GM23338 (cell line): ENCODE measurements around the gene PAMR1. TPM values are rescaled to one million over a fixed set of nuclear protein-coding genes. Genes with fewer than 3 reads are reported as not detected.
A peak's percentile ranks its signal among the peaks of the same experiment; 100 is the strongest.

Source experiments
- ATAC-seq: fragments of 200-7000 bp; cut with Tn5 transposase; 3 replicates; pipeline ENCODE4 v1.9.1; 2020
- DNase-seq: peaks from one replicate; pipeline ENCODE4 v3.0.0-alpha.2; 2015; ENCODE audit warnings: low spot score
- H2AFZ ChIP-seq: fragments of 200-600 bp; sonication (generic); 2 replicates; pipeline ENCODE4 v1.8.0; 2016; ENCODE audit warnings: antibody characterized with exemption, mild to moderate bottlenecking, moderate library complexity
- H3F3A ChIP-seq: fragments of 200-600 bp; sonication (generic); replicated peaks from 2 replicates; pipeline ENCODE4 v1.8.0; 2017; ENCODE audit warnings: antibody characterized with exemption, mixed run types, low read depth
- H3K27ac ChIP-seq: fragments of 200-600 bp; sonication (generic); 2 replicates; pipeline ENCODE4 v1.6.1; 2016; ENCODE audit warnings: low read depth
- H3K27me3 ChIP-seq: fragments of 200-600 bp; sonication (generic); 2 replicates; pipeline ENCODE4 v1.8.0; 2016; ENCODE audit warnings: mild to moderate bottlenecking, mixed run types, moderate library complexity; ENCODE audit not compliant: insufficient read depth
- H3K36me3 ChIP-seq: fragments of 200-600 bp; sonication (generic); 2 replicates; pipeline ENCODE4 v1.8.0; 2016; ENCODE audit warnings: mild to moderate bottlenecking; ENCODE audit not compliant: insufficient read depth
- H3K4me1 ChIP-seq: fragments of 200-600 bp; sonication (generic); 2 replicates; pipeline ENCODE4 v1.8.0; 2016; ENCODE audit warnings: mild to moderate bottlenecking, moderate library complexity; ENCODE audit not compliant: insufficient read depth
- H3K4me2 ChIP-seq: fragments of 200-600 bp; sonication (generic); 2 replicates; pipeline ENCODE4 v1.7.1; 2017; ENCODE audit warnings: mixed run types
- H3K4me3 ChIP-seq: fragments of 200-600 bp; sonication (generic); 2 replicates; pipeline ENCODE4 v1.6.1; 2016; ENCODE audit warnings: mixed run types
- H3K79me2 ChIP-seq: fragments of 200-600 bp; sonication (generic); replicated peaks from 2 replicates; pipeline ENCODE4 v1.8.0; 2017; ENCODE audit warnings: mild to moderate bottlenecking; ENCODE audit not compliant: insufficient read depth
- H3K9me2 ChIP-seq: fragments of 200-600 bp; sonication (generic); 2 replicates; pipeline ENCODE4 v1.8.0; 2017; ENCODE audit not compliant: insufficient read depth
- H4K20me1 ChIP-seq: fragments of 200-600 bp; sonication (generic); replicated peaks from 2 replicates; pipeline ENCODE4 v1.8.0; 2017; ENCODE audit warnings: mild to moderate bottlenecking; ENCODE audit not compliant: insufficient read depth
- H3K27ac Mint-ChIP-seq: 2 replicates; pipeline ENCODE4 v1.8.0; 2020; ENCODE audit warnings: inconsistent platforms, mild to moderate bottlenecking, moderate library complexity, mixed read lengths
- H3K27me3 Mint-ChIP-seq: 3 replicates; pipeline ENCODE4 v1.8.0; 2022; ENCODE audit warnings: low read depth, mild to moderate bottlenecking, moderate library complexity, mixed read lengths, inconsistent platforms; ENCODE audit not compliant: insufficient read depth, poor library complexity
- H3K36me3 Mint-ChIP-seq: 3 replicates; pipeline ENCODE4 v1.8.0; 2021; ENCODE audit warnings: low read depth, mild to moderate bottlenecking, inconsistent platforms, moderate library complexity, mixed read lengths
- H3K4me1 Mint-ChIP-seq: 3 replicates; pipeline ENCODE4 v1.8.0; 2020; ENCODE audit warnings: mild to moderate bottlenecking, inconsistent platforms, mixed read lengths
- H3K4me3 Mint-ChIP-seq: 3 replicates; pipeline ENCODE4 v1.8.0; 2021; ENCODE audit warnings: moderate library complexity, mild to moderate bottlenecking, inconsistent platforms, mixed read lengths
- H3K9me3 Mint-ChIP-seq: 3 replicates; pipeline ENCODE4 v1.8.0; 2020; ENCODE audit warnings: moderate library complexity, mild to moderate bottlenecking, inconsistent platforms, mixed read lengths
- POLR2AphosphoS5 ChIP-seq: IDR thresholded peaks from 2 replicates; pipeline ENCODE4 v1.6.1; 2016; ENCODE audit warnings: antibody characterized with exemption, low read depth
- polyA plus RNA-seq: library from polyadenylated mRNA; unstranded; fragments of >200 nt; fragmentation: Nextera tagmentation; extraction: Ambion mirVana; gene quantifications from 2 replicates; pipeline ENCODE4 v1.2.1, GENCODE V29; 2016
- total RNA-seq: library from RNA; depleted of rRNA; stranded (reverse); fragments of >200 nt; shearing (Covaris generic); gene quantifications from 2 replicates; pipeline ENCODE4 v1.2.3, GENCODE V29; 2014
- TF ChIP-seq, protein P1 (sequence below): IDR thresholded peaks from 2 replicates; pipeline ENCODE4 v1.6.1; 2016; ENCODE audit warnings: antibody characterized with exemption
- TF ChIP-seq, protein P2 (sequence below), 2 experiments: fragments of 200-600 bp in 1 of 2; sonication (generic) in 1 of 2; conservative IDR thresholded peaks; 2 replicates each; pipeline versions ENCODE4 v1.5.1 to v1.6.1; 2016 to 2017; ENCODE audit warnings: antibody characterized with exemption in 2 of 2, low read depth in 2 of 2, mild to moderate bottlenecking in 2 of 2, moderate library complexity in 1 of 2
- TF ChIP-seq, protein P3 (sequence below): IDR thresholded peaks from one replicate; pipeline ENCODE4 v1.6.1; 2018; ENCODE audit warnings: antibody characterized with exemption; ENCODE audit not compliant: unreplicated experiment

Gene PAMR1
- total and polyA plus RNA-seq, 2 experiments from 2014 or later, result 1.6 to 3.1 TPM

DNA sequence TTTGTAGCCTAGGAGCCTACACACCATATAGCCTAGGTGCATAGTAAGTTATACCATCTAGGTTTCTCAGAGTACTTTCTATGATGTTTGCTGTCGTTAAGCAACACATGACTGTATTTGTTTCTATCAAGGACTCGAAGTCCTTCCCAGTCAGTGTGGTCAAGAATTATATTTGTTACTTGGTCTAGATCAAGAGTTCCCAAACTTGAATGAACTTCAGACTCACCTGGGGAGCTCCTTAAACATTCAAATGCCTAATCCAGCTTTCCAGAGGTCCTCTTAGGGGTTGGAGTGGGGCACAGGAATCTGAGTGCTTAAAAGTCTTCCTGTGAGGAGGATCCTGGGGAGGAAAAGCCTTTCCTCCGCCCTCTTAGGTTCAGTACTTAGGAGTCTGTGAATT is 41.5 kb upstream of the PAMR1 start:
- no peaks in the 10 kb centered on the region for H3F3A ChIP-seq
- no peak overlapping the region for H3K27ac ChIP-seq
- Mint-ChIP-seq H3K36me3 (no peaks in the 10 kb centered on the region; the same call in 2 of the 3 replicates), H3K27ac (no peak overlapping the region), H3K9me3 (peaks cover 10% of the 10 kb centered on the region; the same call in 2 of the 3 replicates), H3K4me1 (no peaks in the 10 kb centered on the region; the same call in 2 of the 3 replicates), H3K4me3 (no peak overlapping the region), H3K27me3 (no peaks in the 10 kb centered on the region)
- H3K27me3 ChIP-seq, result no peaks in the 10 kb centered on the region
- H3K79me2 ChIP-seq, result no peaks in the 10 kb centered on the region
- TF ChIP-seq, protein P1, sequence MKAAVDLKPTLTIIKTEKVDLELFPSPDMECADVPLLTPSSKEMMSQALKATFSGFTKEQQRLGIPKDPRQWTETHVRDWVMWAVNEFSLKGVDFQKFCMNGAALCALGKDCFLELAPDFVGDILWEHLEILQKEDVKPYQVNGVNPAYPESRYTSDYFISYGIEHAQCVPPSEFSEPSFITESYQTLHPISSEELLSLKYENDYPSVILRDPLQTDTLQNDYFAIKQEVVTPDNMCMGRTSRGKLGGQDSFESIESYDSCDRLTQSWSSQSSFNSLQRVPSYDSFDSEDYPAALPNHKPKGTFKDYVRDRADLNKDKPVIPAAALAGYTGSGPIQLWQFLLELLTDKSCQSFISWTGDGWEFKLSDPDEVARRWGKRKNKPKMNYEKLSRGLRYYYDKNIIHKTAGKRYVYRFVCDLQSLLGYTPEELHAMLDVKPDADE, result no peak
- TF ChIP-seq, protein P2, sequence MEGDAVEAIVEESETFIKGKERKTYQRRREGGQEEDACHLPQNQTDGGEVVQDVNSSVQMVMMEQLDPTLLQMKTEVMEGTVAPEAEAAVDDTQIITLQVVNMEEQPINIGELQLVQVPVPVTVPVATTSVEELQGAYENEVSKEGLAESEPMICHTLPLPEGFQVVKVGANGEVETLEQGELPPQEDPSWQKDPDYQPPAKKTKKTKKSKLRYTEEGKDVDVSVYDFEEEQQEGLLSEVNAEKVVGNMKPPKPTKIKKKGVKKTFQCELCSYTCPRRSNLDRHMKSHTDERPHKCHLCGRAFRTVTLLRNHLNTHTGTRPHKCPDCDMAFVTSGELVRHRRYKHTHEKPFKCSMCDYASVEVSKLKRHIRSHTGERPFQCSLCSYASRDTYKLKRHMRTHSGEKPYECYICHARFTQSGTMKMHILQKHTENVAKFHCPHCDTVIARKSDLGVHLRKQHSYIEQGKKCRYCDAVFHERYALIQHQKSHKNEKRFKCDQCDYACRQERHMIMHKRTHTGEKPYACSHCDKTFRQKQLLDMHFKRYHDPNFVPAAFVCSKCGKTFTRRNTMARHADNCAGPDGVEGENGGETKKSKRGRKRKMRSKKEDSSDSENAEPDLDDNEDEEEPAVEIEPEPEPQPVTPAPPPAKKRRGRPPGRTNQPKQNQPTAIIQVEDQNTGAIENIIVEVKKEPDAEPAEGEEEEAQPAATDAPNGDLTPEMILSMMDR (conservative IDR thresholded peaks at IDR 0.05; ENCODE audit: low read depth in 2 of 2), result no peak
- no peaks in the 10 kb centered on the region for H4K20me1 ChIP-seq
- no peaks in the 10 kb centered on the region for H3K36me3 ChIP-seq
- H3K4me1 ChIP-seq, result no peaks in the 10 kb centered on the region
- H3K4me2 ChIP-seq, result peak overlapping the region; percentile 25; the same call in 1 of the 2 replicates
- ATAC-seq (no peak), DNase-seq (no peak)
- H3K9me2 ChIP-seq, result no peaks in the 10 kb centered on the region
- no peak overlapping the region; the same call in 1 of the 2 replicates for H2AFZ ChIP-seq
- H3K4me3 ChIP-seq, result no peak overlapping the region

DNA sequence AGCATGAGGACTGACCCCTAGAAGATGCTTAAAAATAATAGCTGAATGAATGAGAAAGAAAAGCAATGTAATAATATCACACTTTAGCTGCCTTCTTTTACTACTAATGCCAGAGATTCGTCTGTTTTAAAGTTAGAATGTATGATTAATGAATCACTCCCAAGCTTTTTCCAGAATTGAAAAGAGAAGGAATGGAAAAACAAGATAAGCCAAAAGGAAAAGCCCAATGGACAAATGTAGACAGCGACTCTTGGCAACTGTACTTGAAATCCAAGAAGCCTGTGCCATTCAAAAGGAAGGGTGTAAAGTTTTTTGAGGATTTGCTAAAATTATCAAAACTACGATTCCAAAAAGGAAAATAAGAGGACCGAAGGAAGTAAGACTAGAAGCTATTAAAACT is 40.8 kb upstream of the PAMR1 start:
- H3K4me1 Mint-ChIP-seq, result no peaks in the 10 kb centered on the region; the same call in 2 of the 3 replicates
- Histone ChIP-seq H3F3A (no peaks in the 10 kb centered on the region), H3K4me3 (no peak overlapping the region), H3K27ac (no peak overlapping the region), H3K9me2 (no peaks in the 10 kb centered on the region), H4K20me1 (no peaks in the 10 kb centered on the region), H2AFZ (no peak overlapping the region), H3K4me2 (no peak overlapping the region), H3K36me3 (no peaks in the 10 kb centered on the region), H3K4me1 (no peaks in the 10 kb centered on the region), H3K27me3 (no peaks in the 10 kb centered on the region), H3K79me2 (no peaks in the 10 kb centered on the region)
- H3K36me3 Mint-ChIP-seq, result no peaks in the 10 kb centered on the region; the same call in 2 of the 3 replicates
- peaks cover 10% of the 10 kb centered on the region; the same call in 2 of the 3 replicates for H3K9me3 Mint-ChIP-seq
- no peak for ATAC-seq
- H3K27ac Mint-ChIP-seq, result no peak overlapping the region
- H3K4me3 Mint-ChIP-seq, result no peak overlapping the region
- no peaks in the 10 kb centered on the region for H3K27me3 Mint-ChIP-seq
- no peak for DNase-seq
- TF ChIP-seq, protein P1, result no peak
- TF ChIP-seq, protein P3, sequence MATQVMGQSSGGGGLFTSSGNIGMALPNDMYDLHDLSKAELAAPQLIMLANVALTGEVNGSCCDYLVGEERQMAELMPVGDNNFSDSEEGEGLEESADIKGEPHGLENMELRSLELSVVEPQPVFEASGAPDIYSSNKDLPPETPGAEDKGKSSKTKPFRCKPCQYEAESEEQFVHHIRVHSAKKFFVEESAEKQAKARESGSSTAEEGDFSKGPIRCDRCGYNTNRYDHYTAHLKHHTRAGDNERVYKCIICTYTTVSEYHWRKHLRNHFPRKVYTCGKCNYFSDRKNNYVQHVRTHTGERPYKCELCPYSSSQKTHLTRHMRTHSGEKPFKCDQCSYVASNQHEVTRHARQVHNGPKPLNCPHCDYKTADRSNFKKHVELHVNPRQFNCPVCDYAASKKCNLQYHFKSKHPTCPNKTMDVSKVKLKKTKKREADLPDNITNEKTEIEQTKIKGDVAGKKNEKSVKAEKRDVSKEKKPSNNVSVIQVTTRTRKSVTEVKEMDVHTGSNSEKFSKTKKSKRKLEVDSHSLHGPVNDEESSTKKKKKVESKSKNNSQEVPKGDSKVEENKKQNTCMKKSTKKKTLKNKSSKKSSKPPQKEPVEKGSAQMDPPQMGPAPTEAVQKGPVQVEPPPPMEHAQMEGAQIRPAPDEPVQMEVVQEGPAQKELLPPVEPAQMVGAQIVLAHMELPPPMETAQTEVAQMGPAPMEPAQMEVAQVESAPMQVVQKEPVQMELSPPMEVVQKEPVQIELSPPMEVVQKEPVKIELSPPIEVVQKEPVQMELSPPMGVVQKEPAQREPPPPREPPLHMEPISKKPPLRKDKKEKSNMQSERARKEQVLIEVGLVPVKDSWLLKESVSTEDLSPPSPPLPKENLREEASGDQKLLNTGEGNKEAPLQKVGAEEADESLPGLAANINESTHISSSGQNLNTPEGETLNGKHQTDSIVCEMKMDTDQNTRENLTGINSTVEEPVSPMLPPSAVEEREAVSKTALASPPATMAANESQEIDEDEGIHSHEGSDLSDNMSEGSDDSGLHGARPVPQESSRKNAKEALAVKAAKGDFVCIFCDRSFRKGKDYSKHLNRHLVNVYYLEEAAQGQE, result no peak
- no peak for TF ChIP-seq POLR2AphosphoS5
- TF ChIP-seq, protein P2 (conservative IDR thresholded peaks at IDR 0.05; ENCODE audit: low read depth in 2 of 2), result no peak
